Measurements from ENCODE around the gene LZTS2. TPM values are rescaled to one million over a fixed set of nuclear protein-coding genes. Genes with fewer than 3 reads are reported as not detected.
A peak's percentile ranks its signal among the peaks of the same experiment; 100 is the strongest.

The LZTS2 gene
- total and polyA plus RNA-seq, 2 experiments from 2014 or later = 27.6 to 88.3 TPM

- no peak for TF ChIP-seq ETS1 (IDR thresholded peaks at IDR 0.05)
These were observed 40.5 kb downstream of the LZTS2 start (continued) for GRCh38 chr10:101040061-101040460.

GRCh38 chr10:101040851-101041250, 41.2 kb downstream of the LZTS2 start:
- no peaks in the 10 kb centered on the region for H3K36me3 ChIP-seq (ENCODE audit: insufficient read depth)
- no peak overlapping the region for H3K4me3 ChIP-seq
- peaks cover 49% of the 10 kb centered on the region for H3K27me3 ChIP-seq (ENCODE audit: insufficient read depth)
- no peak overlapping the region for H3K27ac ChIP-seq (ENCODE audit: low read depth)
- Mint-ChIP-seq H3K27me3 (ENCODE audit: insufficient read depth, low read depth, poor library complexity) (peaks cover 51% of the 10 kb centered on the region), H3K4me3 (no peak overlapping the region), H3K36me3 (ENCODE audit: low read depth) (no peaks in the 10 kb centered on the region), H3K9me3 (no peaks in the 10 kb centered on the region), H3K27ac (no peak overlapping the region), H3K4me1 (peaks cover 18% of the 10 kb centered on the region)
- H2AFZ ChIP-seq = no peak overlapping the region
- H3K79me2 ChIP-seq (replicated peaks; ENCODE audit: insufficient read depth) = no peaks in the 10 kb centered on the region
- ATAC-seq = no peak
- no peak overlapping the region for H3K4me2 ChIP-seq
- peaks cover 11% of the 10 kb centered on the region for H3K4me1 ChIP-seq (ENCODE audit: insufficient read depth)
- H4K20me1 ChIP-seq (replicated peaks; ENCODE audit: insufficient read depth) = 0 out of 2 replicates have a peak, but pooled peaks cover 6% of the 10 kb centered on the region
- TF ChIP-seq EZH2 (IDR thresholded peaks at IDR 0.05; ENCODE audit: low read depth, unreplicated experiment) = no peak
- TF ChIP-seq ZNF331 (CRISPR knock-in tag; IDR thresholded peaks at IDR 0.05; ENCODE audit: low read depth) = no peak
- TF ChIP-seq NANOG (IDR thresholded peaks at IDR 0.05; ENCODE audit: borderline replicate concordance) = no peak
- no peak for DNase-seq (ENCODE audit: low spot score)
- 0 out of 2 replicates have a peak, but pooled peaks cover 6% of the 10 kb centered on the region for H3F3A ChIP-seq (replicated peaks; ENCODE audit: low read depth)
- H3K9me2 ChIP-seq (ENCODE audit: insufficient read depth) = no peaks in the 10 kb centered on the region

GRCh38 chr10:101041252-101041761, 41.7 kb downstream of the LZTS2 start:
- Mint-ChIP-seq H3K4me3 (no peak overlapping the region), H3K27ac (no peak overlapping the region), H3K36me3 (ENCODE audit: low read depth) (no peaks in the 10 kb centered on the region), H3K4me1 (peaks cover 19% of the 10 kb centered on the region), H3K9me3 (no peaks in the 10 kb centered on the region), H3K27me3 (ENCODE audit: insufficient read depth, low read depth, poor library complexity) (peaks cover 51% of the 10 kb centered on the region)
- DNase-seq (ENCODE audit: low spot score) = peak; percentile 90
- Histone ChIP-seq H3K79me2 (replicated peaks; ENCODE audit: insufficient read depth) (no peaks in the 10 kb centered on the region), H3F3A (replicated peaks; ENCODE audit: low read depth) (0 out of 2 replicates have a peak, but pooled peaks cover 6% of the 10 kb centered on the region), H3K4me1 (ENCODE audit: insufficient read depth) (peaks cover 12% of the 10 kb centered on the region), H3K4me3 (no peak overlapping the region), H3K9me2 (ENCODE audit: insufficient read depth) (no peaks in the 10 kb centered on the region), H2AFZ (no peak overlapping the region), H3K27ac (ENCODE audit: low read depth) (no peak overlapping the region), H3K27me3 (ENCODE audit: insufficient read depth) (peaks cover 50% of the 10 kb centered on the region), H3K36me3 (ENCODE audit: insufficient read depth) (no peaks in the 10 kb centered on the region), H3K4me2 (no peak overlapping the region), H4K20me1 (replicated peaks; ENCODE audit: insufficient read depth) (0 out of 2 replicates have a peak, but pooled peaks cover 6% of the 10 kb centered on the region)
- ATAC-seq = peak; percentile 81
- TF ChIP-seq POLR2AphosphoS5 (IDR thresholded peaks at IDR 0.05; ENCODE audit: low read depth) = no peak
- TF ChIP-seq CTCF (conservative IDR thresholded peaks at IDR 0.05; ENCODE audit: low read depth in 2 of 2) = peak; percentile 89 to 93
- TF ChIP-seq EZH2 (IDR thresholded peaks at IDR 0.05; ENCODE audit: low read depth, unreplicated experiment) = peak; percentile 39
